MM.1S (cell line): Measurements from ENCODE around the gene SYTL3.

Experiments used
- EZH2 ChIP-seq: fragments of 300-600 bp; sonication (generic); optimal IDR thresholded peaks from 2 replicates; pipeline ENCODE3; 2017; ENCODE audit warnings: low read depth, mild to moderate bottlenecking, antibody characterized with exemption, low read length, mixed read lengths
- EZH2phosphoT487 ChIP-seq: fragments of 300-600 bp; sonication (generic); IDR thresholded peaks from 2 replicates; pipeline ENCODE4 v1.6.1; 2018; ENCODE audit warnings: antibody characterized with exemption, low read length
- TF ChIP-seq, protein P1 (sequence below): fragments of 300-600 bp; sonication (generic); IDR thresholded peaks from 2 replicates; pipeline ENCODE4 v1.5.1; 2016; ENCODE audit warnings: antibody characterized with exemption, low read length, mixed read lengths

DNA sequence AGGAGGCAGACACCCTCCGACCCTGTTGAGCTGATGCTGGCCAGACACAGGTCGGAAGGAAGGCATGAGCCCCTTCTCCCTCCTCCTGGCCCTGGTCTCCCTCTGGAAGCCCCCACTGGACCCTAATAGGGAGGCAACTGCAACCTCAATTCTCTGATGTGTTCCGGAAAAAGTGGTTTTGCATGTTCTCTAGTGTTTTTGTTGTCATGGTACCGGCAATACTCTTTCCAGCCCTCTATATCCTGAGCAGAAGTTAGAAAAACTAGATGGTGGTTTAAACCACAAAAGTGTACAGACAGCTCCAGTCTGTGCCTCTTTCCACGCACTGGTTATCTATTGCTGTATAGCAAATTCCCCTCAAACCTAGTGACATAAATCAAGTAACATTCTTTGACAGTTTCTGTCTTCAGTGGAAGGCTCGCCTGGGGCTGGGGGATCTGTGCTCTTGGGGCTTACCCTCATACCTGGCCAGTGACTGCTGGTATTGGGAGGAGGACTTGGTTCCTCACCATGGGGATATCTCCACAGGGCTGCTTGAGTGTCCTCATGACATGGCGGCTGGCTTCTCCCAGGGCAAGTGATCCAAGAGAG lies 37.0 kb downstream of the SYTL3 start:
- TF ChIP-seq, protein P1, sequence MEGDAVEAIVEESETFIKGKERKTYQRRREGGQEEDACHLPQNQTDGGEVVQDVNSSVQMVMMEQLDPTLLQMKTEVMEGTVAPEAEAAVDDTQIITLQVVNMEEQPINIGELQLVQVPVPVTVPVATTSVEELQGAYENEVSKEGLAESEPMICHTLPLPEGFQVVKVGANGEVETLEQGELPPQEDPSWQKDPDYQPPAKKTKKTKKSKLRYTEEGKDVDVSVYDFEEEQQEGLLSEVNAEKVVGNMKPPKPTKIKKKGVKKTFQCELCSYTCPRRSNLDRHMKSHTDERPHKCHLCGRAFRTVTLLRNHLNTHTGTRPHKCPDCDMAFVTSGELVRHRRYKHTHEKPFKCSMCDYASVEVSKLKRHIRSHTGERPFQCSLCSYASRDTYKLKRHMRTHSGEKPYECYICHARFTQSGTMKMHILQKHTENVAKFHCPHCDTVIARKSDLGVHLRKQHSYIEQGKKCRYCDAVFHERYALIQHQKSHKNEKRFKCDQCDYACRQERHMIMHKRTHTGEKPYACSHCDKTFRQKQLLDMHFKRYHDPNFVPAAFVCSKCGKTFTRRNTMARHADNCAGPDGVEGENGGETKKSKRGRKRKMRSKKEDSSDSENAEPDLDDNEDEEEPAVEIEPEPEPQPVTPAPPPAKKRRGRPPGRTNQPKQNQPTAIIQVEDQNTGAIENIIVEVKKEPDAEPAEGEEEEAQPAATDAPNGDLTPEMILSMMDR = no peak
- TF ChIP-seq EZH2 (no peak), EZH2phosphoT487 (no peak)
